MM.1S (cell line): ENCODE results near the gene ZNF792.

ENCODE experiments used
- EZH2phosphoT487 ChIP-seq: fragments of 300-600 bp; sonication (generic); IDR thresholded peaks from 2 replicates; pipeline ENCODE4 v1.6.1; 2018; ENCODE audit warnings: antibody characterized with exemption, low read length
- TF ChIP-seq, protein P1 (sequence below): fragments of 300-600 bp; sonication (generic); IDR thresholded peaks from 2 replicates; pipeline ENCODE4 v1.5.1; 2016; ENCODE audit warnings: antibody characterized with exemption, low read length, mixed read lengths

DNA sequence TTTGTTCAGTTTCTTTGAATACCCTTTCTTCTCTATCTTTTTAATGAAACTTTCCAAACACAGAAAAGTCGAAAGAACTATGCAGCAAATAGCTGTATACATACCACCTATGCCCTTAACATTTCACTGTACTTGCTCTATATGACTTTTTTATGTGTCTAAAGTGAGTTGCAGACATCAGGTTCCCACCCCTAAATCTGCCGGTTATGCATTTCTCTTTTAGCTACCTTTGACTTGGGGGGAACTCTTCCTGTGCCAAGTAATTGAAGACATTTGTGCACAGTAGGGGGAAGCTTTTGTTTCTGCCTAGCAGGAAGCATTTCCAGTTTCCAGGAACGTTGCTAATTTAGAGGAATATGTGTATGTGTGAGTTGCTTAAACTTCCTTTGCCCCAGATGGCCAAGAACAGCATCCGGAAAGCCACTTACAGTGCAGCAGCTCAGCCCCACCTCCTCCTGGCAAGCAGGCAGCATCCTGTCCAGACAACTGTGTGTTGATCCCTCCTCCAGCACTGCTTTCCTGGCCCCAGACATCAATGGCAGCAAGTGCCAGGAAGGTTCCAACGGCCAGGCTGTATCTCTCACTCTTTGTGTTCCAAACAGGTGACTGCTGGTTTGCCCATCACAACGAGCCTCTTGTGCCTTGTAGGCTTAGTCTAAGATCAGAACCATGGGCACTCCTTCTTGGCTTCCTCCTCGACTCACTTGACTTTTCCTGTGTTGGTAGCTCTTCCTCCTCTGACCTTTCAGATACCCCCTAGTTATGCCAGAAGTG, 21.4 kb upstream of the ZNF792 start:
- TF ChIP-seq, protein P1, sequence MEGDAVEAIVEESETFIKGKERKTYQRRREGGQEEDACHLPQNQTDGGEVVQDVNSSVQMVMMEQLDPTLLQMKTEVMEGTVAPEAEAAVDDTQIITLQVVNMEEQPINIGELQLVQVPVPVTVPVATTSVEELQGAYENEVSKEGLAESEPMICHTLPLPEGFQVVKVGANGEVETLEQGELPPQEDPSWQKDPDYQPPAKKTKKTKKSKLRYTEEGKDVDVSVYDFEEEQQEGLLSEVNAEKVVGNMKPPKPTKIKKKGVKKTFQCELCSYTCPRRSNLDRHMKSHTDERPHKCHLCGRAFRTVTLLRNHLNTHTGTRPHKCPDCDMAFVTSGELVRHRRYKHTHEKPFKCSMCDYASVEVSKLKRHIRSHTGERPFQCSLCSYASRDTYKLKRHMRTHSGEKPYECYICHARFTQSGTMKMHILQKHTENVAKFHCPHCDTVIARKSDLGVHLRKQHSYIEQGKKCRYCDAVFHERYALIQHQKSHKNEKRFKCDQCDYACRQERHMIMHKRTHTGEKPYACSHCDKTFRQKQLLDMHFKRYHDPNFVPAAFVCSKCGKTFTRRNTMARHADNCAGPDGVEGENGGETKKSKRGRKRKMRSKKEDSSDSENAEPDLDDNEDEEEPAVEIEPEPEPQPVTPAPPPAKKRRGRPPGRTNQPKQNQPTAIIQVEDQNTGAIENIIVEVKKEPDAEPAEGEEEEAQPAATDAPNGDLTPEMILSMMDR: no peak
- TF ChIP-seq EZH2phosphoT487: no peak
